Spleen (tissue), 7 donors: ENCODE measurements around the gene MBD5.

Experiments used
- POLR2A ChIP-seq, 3 donors: fragments of 450-650 bp; IDR thresholded peaks; one replicate each; pipeline ENCODE4 v1.5.1; 2017; ENCODE audit warnings: antibody characterized with exemption in 3 of 3, mild to moderate bottlenecking in 1 of 3
- TF ChIP-seq, protein P1 (sequence below), 11 experiments: fragments of 200-600 bp in 7 of 11; fragments of 450-650 bp in 4 of 11; sonication (generic) in 4 of 11; IDR thresholded peaks in 8 of 11; conservative IDR thresholded peaks in 3 of 11; 1 replicate in 7 of 11; 2 replicates in 4 of 11; pipeline versions ENCODE4 v1.4.0 to v1.8.0; 2016 to 2021; ENCODE audit warnings: antibody characterized with exemption in 11 of 11, inconsistent platforms in 4 of 11, mild to moderate bottlenecking in 1 of 11
- donor health status: DM: no; HTN: no; CAD: no; lungs with moderate emphysema.
- donor health status: DM: no; HTN: no; CAD: no.
- donor health status: DM: no; HTN: no; CAD: no.

DNA sequence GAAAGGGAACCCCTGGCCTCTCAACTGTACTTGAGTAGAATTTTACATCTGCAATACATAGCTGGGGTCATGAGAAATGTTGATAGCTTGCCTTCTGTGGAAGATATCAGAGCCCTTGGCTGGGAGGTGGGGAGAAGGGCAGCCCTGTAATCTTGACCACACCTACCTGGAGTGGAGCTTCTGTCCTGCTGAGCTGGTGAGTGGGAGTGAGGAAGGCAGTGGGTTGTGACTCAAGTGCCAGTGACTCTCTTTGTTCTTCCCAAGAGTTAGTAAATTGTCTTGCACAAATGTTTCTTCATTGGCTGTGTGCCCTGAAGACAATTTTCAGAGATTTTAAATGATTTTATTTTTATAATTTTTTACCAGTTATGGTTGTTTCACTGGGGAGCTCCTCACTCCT, 277.3 kb downstream of the MBD5 start:
- TF ChIP-seq, protein P1, sequence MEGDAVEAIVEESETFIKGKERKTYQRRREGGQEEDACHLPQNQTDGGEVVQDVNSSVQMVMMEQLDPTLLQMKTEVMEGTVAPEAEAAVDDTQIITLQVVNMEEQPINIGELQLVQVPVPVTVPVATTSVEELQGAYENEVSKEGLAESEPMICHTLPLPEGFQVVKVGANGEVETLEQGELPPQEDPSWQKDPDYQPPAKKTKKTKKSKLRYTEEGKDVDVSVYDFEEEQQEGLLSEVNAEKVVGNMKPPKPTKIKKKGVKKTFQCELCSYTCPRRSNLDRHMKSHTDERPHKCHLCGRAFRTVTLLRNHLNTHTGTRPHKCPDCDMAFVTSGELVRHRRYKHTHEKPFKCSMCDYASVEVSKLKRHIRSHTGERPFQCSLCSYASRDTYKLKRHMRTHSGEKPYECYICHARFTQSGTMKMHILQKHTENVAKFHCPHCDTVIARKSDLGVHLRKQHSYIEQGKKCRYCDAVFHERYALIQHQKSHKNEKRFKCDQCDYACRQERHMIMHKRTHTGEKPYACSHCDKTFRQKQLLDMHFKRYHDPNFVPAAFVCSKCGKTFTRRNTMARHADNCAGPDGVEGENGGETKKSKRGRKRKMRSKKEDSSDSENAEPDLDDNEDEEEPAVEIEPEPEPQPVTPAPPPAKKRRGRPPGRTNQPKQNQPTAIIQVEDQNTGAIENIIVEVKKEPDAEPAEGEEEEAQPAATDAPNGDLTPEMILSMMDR (IDR thresholded peaks at IDR 0.05 in 8 of 11, conservative IDR thresholded peaks at IDR 0.05 in 3 of 11): no peak
- TF ChIP-seq POLR2A (IDR thresholded peaks at IDR 0.05): no peak
